Measurements from ENCODE around the gene DTWD1.
A peak's percentile ranks its signal among the peaks of the same experiment; 100 is the strongest.

The DTWD1 gene

DNA sequence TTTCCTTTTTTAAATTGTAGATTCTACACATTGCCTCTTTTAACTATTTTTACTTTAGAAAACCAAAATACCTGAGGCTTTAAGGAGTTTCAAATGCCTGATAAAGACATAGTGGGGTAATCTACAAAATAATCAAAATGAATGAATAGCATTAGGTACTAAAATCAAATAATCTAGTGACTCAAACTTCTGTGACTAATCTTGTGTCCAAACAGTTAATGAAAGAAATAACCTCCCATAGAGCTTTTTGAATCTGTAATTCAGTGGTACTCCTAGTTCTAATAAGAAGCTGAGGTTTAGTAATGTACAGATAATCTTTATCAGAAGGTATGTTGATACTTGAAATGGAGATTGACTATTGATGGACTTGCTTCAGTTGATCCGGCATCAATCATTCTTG, 53.0 kb downstream of the DTWD1 start:
- Histone ChIP-seq H3K4me3 (ENCODE audit: low read depth, low read length) (no peak overlapping the region), H3K27me3 (replicated peaks) (no peaks in the 10 kb centered on the region), H3K27ac (no peak overlapping the region), H3K36me3 (replicated peaks) (no peaks in the 10 kb centered on the region)
- no peak for TF ChIP-seq CTCF (IDR thresholded peaks at IDR 0.05; ENCODE audit: low read depth, low read length, missing control alignments)
- DNase-seq = no peak
- in situ Hi-C loops (cut with HindIII; ENCODE audit: low pct_ligation_motif_present, low sequenced_read_pairs) = no loop called here

DNA sequence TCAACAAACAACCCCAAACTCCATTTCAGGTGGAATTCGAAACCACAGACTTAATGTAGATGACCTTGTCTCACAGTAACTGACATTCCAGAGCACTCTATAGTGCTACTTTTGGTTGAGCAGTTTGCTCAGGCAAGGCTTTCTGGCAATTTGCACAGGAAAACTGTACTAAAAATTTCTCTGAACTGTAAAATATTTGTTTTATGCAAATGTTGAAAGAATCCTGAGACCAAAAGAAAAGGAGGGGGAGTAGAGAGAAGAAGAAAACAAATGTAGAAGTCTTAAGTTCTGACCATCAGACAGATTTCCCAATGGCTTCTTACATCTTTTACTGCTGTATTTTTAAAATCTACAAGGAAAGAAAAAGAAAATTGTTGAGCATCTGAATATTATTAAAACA, 53.5 kb downstream of the DTWD1 start:
- in situ Hi-C loops (cut with HindIII; ENCODE audit: low pct_ligation_motif_present, low sequenced_read_pairs) = no loop called here
- H3K27ac ChIP-seq = peak overlapping the region; percentile 44
- no peak overlapping the region for H3K4me3 ChIP-seq (ENCODE audit: low read depth, low read length)
- TF ChIP-seq CTCF (IDR thresholded peaks at IDR 0.05; ENCODE audit: low read depth, low read length, missing control alignments) = no peak
- no peak for DNase-seq
- H3K36me3 ChIP-seq (replicated peaks) = no peaks in the 10 kb centered on the region
- H3K27me3 ChIP-seq (replicated peaks) = no peaks in the 10 kb centered on the region

DNA sequence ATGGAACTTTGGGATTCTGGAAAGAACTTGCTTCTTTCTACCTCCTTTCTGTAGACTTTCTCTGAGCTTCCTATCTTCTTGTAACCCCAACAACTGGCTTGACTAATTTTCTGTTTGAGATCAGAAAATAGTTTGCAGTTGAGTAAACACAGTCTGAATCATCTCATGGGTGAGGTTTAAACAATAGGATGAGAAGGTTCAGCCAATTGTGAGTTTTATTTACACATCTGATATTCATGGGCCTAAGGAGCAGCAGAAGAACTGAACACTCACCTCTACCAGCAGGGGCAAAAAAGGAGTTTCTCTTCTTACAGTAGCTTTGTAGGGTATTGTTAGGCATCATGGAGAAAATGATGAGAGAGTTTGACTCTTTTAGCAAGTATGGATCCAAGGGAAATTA, 54.2 kb downstream of the DTWD1 start:
- in situ Hi-C loops (cut with HindIII; ENCODE audit: low pct_ligation_motif_present, low sequenced_read_pairs) = no loop called here

GRCh38 chr15:49678655-49679054, 57.8 kb downstream of the DTWD1 start:
- in situ Hi-C loops (cut with HindIII; ENCODE audit: low pct_ligation_motif_present, low sequenced_read_pairs) = no loop called here
- no peak for DNase-seq
- TF ChIP-seq CTCF (IDR thresholded peaks at IDR 0.05; ENCODE audit: low read depth, low read length, missing control alignments) = no peak
- Histone ChIP-seq H3K4me3 (ENCODE audit: low read depth, low read length) (no peak overlapping the region), H3K36me3 (replicated peaks) (no peaks in the 10 kb centered on the region), H3K27me3 (replicated peaks) (no peaks in the 10 kb centered on the region), H3K27ac (no peak overlapping the region)

More for the DNA sequence above, 54.2 kb downstream of the DTWD1 start:
- Histone ChIP-seq H3K36me3 (replicated peaks) (no peaks in the 10 kb centered on the region), H3K27me3 (replicated peaks) (no peaks in the 10 kb centered on the region), H3K27ac (peak overlapping the region; percentile 44), H3K4me3 (ENCODE audit: low read depth, low read length) (no peak overlapping the region)
- TF ChIP-seq CTCF (IDR thresholded peaks at IDR 0.05; ENCODE audit: low read depth, low read length, missing control alignments) = peak; percentile 59
- DNase-seq = peak; percentile 65

GRCh38 chr15:49686599-49686998, 65.8 kb downstream of the DTWD1 start:
- no peak for TF ChIP-seq CTCF (IDR thresholded peaks at IDR 0.05; ENCODE audit: low read depth, low read length, missing control alignments)
- in situ Hi-C loops (cut with HindIII; ENCODE audit: low pct_ligation_motif_present, low sequenced_read_pairs) = no loop called here
- H3K27ac ChIP-seq = no peak overlapping the region
- no peaks in the 10 kb centered on the region for H3K36me3 ChIP-seq (replicated peaks)
- H3K4me3 ChIP-seq (ENCODE audit: low read depth, low read length) = no peak overlapping the region
- peak; percentile 9 for DNase-seq
- H3K27me3 ChIP-seq (replicated peaks) = no peaks in the 10 kb centered on the region

GRCh38 chr15:49688135-49688790, 67.4 kb downstream of the DTWD1 start:
- DNase-seq = no peak
- no peak overlapping the region for H3K4me3 ChIP-seq (ENCODE audit: low read depth, low read length)
- no peaks in the 10 kb centered on the region for H3K36me3 ChIP-seq (replicated peaks)
- TF ChIP-seq CTCF (IDR thresholded peaks at IDR 0.05; ENCODE audit: low read depth, low read length, missing control alignments) = no peak
- in situ Hi-C loops (cut with HindIII; ENCODE audit: low pct_ligation_motif_present, low sequenced_read_pairs) = no loop called here
- no peaks in the 10 kb centered on the region for H3K27me3 ChIP-seq (replicated peaks)
- H3K27ac ChIP-seq = no peak overlapping the region

Measured in brain microvascular endothelial cell (primary cell).